DND-41 (cell line): ENCODE results near the gene SEMA3A.

Experiments
- ATAC-seq: fragments of 200-7000 bp; cut with Tn5 transposase; 3 replicates; pipeline ENCODE4 v1.9.1; 2021; ENCODE audit warnings: low read depth; ENCODE audit not compliant: insufficient read depth
- DNase-seq: peaks from one replicate; pipeline ENCODE4 v3.0.0-alpha.2; 2020
- H2AFZ ChIP-seq: 2 replicates; pipeline ENCODE4 v1.6.0; 2012; ENCODE audit warnings: low read depth, low read length
- H3K27ac ChIP-seq: 2 replicates; pipeline ENCODE4 v1.5.1; 2012; ENCODE audit warnings: low read length, inconsistent platforms
- H3K27me3 ChIP-seq: fragments of 200-600 bp; sonication (generic); 2 replicates; pipeline ENCODE4 v1.6.0; 2012; ENCODE audit warnings: low read length, mild to moderate bottlenecking, inconsistent platforms; ENCODE audit not compliant: insufficient read depth, poor library complexity
- H3K36me3 ChIP-seq: 2 replicates; pipeline ENCODE4 v1.5.1; 2012; ENCODE audit warnings: low read length, inconsistent platforms; ENCODE audit not compliant: insufficient read depth
- H3K4me1 ChIP-seq: 2 replicates; pipeline ENCODE4 v1.5.1; 2012; ENCODE audit warnings: mild to moderate bottlenecking, low read length; ENCODE audit not compliant: insufficient read depth
- H3K4me2 ChIP-seq: 2 replicates; pipeline ENCODE4 v1.6.0; 2012; ENCODE audit warnings: mild to moderate bottlenecking, moderate library complexity, low read length, inconsistent platforms; ENCODE audit not compliant: insufficient read depth
- H3K4me3 ChIP-seq, 2 experiments: fragments of 200-600 bp in 1 of 2; shearing (Covaris generic) in 1 of 2; 2 replicates each; pipeline ENCODE4 v1.5.1; 2012 to 2016; ENCODE audit warnings: inconsistent platforms in 2 of 2, low read length in 2 of 2, mild to moderate bottlenecking in 2 of 2, low read depth in 1 of 2, moderate library complexity in 1 of 2
- H3K79me2 ChIP-seq: 2 replicates; pipeline ENCODE4 v1.6.0; 2012; ENCODE audit warnings: low read length, inconsistent platforms; ENCODE audit not compliant: insufficient read depth
- H3K9ac ChIP-seq: 2 replicates; pipeline ENCODE4 v1.6.0; 2012; ENCODE audit warnings: low read depth, mild to moderate bottlenecking, inconsistent platforms, low read length, moderate library complexity
- H3K9me3 ChIP-seq: 2 replicates; pipeline ENCODE4 v1.5.1; 2012; ENCODE audit warnings: low read length, moderate library complexity, mild to moderate bottlenecking, inconsistent platforms; ENCODE audit not compliant: insufficient read depth, severe bottlenecking
- H4K20me1 ChIP-seq: 2 replicates; pipeline ENCODE4 v1.6.0; 2012; ENCODE audit warnings: low read length; ENCODE audit not compliant: insufficient read depth
- CTCF ChIP-seq: IDR thresholded peaks from 2 replicates; pipeline ENCODE4 v1.5.1; 2012; ENCODE audit warnings: borderline replicate concordance, low read length, moderate library complexity, mild to moderate bottlenecking; ENCODE audit not compliant: poor library complexity, severe bottlenecking; ENCODE audit errors: extremely low read depth
- EZH2 ChIP-seq: IDR thresholded peaks from 3 replicates; pipeline ENCODE4 v1.6.1; 2012; ENCODE audit warnings: borderline replicate concordance, low read depth, mild to moderate bottlenecking, moderate library complexity, low read length, inconsistent platforms; ENCODE audit not compliant: severe bottlenecking

Gene SEMA3A

GRCh38 chr7:84136809-84137208 lies 57.8 kb downstream of the SEMA3A start:
- no peaks in the 10 kb centered on the region for H3K27me3 ChIP-seq
- H3K27ac ChIP-seq, result no peak overlapping the region
- ATAC-seq, result no peak
- H3K9ac ChIP-seq, result no peak overlapping the region
- no peak overlapping the region for H3K4me2 ChIP-seq
- TF ChIP-seq CTCF (no peak), EZH2 (no peak)
- H3K4me1 ChIP-seq, result no peaks in the 10 kb centered on the region
- no peaks in the 10 kb centered on the region for H3K36me3 ChIP-seq
- H3K4me3 ChIP-seq, result no peak overlapping the region
- H2AFZ ChIP-seq, result no peak overlapping the region
- DNase-seq, result no peak
- H4K20me1 ChIP-seq, result no peaks in the 10 kb centered on the region
- H3K79me2 ChIP-seq, result no peaks in the 10 kb centered on the region
- no peaks in the 10 kb centered on the region for H3K9me3 ChIP-seq

GRCh38 chr7:84136336-84136735 lies 58.3 kb downstream of the SEMA3A start:
- ATAC-seq (no peak), DNase-seq (no peak)
- TF ChIP-seq CTCF, result no peak
- TF ChIP-seq EZH2, result no peak
- H3K27me3 ChIP-seq, result no peaks in the 10 kb centered on the region
- no peaks in the 10 kb centered on the region for H3K4me1 ChIP-seq
- H4K20me1 ChIP-seq, result no peaks in the 10 kb centered on the region
- no peaks in the 10 kb centered on the region for H3K79me2 ChIP-seq
- no peak overlapping the region for H3K9ac ChIP-seq
- no peak overlapping the region for H3K4me2 ChIP-seq
- no peak overlapping the region for H3K27ac ChIP-seq
- H2AFZ ChIP-seq, result no peak overlapping the region
- no peaks in the 10 kb centered on the region for H3K36me3 ChIP-seq
- no peaks in the 10 kb centered on the region for H3K9me3 ChIP-seq
- H3K4me3 ChIP-seq, result no peak overlapping the region

- H3K4me2 ChIP-seq, result no peak overlapping the region
- no peak for DNase-seq
- no peak for ATAC-seq
- H3K4me1 ChIP-seq, result no peaks in the 10 kb centered on the region
- no peaks in the 10 kb centered on the region for H4K20me1 ChIP-seq
- H3K27ac ChIP-seq, result no peak overlapping the region
- no peaks in the 10 kb centered on the region for H3K79me2 ChIP-seq
- no peaks in the 10 kb centered on the region for H3K27me3 ChIP-seq
- TF ChIP-seq CTCF, result no peak
- no peak for TF ChIP-seq EZH2
- no peaks in the 10 kb centered on the region for H3K9me3 ChIP-seq
- no peaks in the 10 kb centered on the region for H3K36me3 ChIP-seq
- H3K9ac ChIP-seq, result no peak overlapping the region
- H3K4me3 ChIP-seq, result no peak overlapping the region
- no peak overlapping the region for H2AFZ ChIP-seq
These were observed 60.4 kb downstream of the SEMA3A start for GRCh38 chr7:84134169-84134568.

GRCh38 chr7:84125654-84126053 lies 68.9 kb downstream of the SEMA3A start:
- H4K20me1 ChIP-seq, result no peaks in the 10 kb centered on the region
- H3K27me3 ChIP-seq, result no peaks in the 10 kb centered on the region
- H3K4me2 ChIP-seq, result no peak overlapping the region
- DNase-seq (no peak), ATAC-seq (no peak)
- no peak overlapping the region for H3K9ac ChIP-seq
- TF ChIP-seq EZH2 (no peak), CTCF (no peak)
- no peaks in the 10 kb centered on the region for H3K9me3 ChIP-seq
- H3K79me2 ChIP-seq, result no peaks in the 10 kb centered on the region
- no peaks in the 10 kb centered on the region for H3K4me1 ChIP-seq
- no peaks in the 10 kb centered on the region for H3K36me3 ChIP-seq
- H3K4me3 ChIP-seq, result no peak overlapping the region
- no peak overlapping the region for H2AFZ ChIP-seq
- H3K27ac ChIP-seq, result no peak overlapping the region
